GM13976 (cell line): ENCODE measurements around the gene WDFY4.

ENCODE experiments used
- DNase-seq: peaks from one replicate; pipeline ENCODE4 v3.0.0; 2012; ENCODE audit warnings: low spot score
- CTCF ChIP-seq: IDR thresholded peaks from 2 replicates; pipeline ENCODE4 v1.5.1; 2012; ENCODE audit warnings: borderline replicate concordance, mild to moderate bottlenecking; ENCODE audit not compliant: insufficient read depth; ENCODE audit errors: extremely low read depth, missing control alignments, control extremely low read depth
- in situ Hi-C: fragments of 300-500 bp; cut with MboI; formaldehyde crosslinking; loops from one replicate; pipeline ENCODE4 v1.12.0; 2022; ENCODE audit warnings: low sequenced_read_pairs, mixed read lengths, inconsistent platforms; ENCODE audit not compliant: unreplicated experiment

The WDFY4 gene

GRCh38 chr10:48729941-48730457, 45.3 kb downstream of the WDFY4 start:
- no peak for TF ChIP-seq CTCF
- no peak for DNase-seq
- in situ Hi-C loops: no loop called here

GRCh38 chr10:48731141-48731540, 46.5 kb downstream of the WDFY4 start:
- in situ Hi-C loops: no loop called here
- DNase-seq: no peak
- TF ChIP-seq CTCF: no peak

- no peak for DNase-seq
- no peak for TF ChIP-seq CTCF
- in situ Hi-C loops: no loop called here
These were observed 47.0 kb downstream of the WDFY4 start for GRCh38 chr10:48731654-48732053.

GRCh38 chr10:48733329-48733728, 48.7 kb downstream of the WDFY4 start:
- TF ChIP-seq CTCF: no peak
- in situ Hi-C loops: no loop called here

GRCh38 chr10:48735836-48736390, 51.2 kb downstream of the WDFY4 start:
- no peak for DNase-seq
- no peak for TF ChIP-seq CTCF
- in situ Hi-C loops: no loop called here

More at GRCh38 chr10:48733329-48733728, 48.7 kb downstream of the WDFY4 start:
- no peak for DNase-seq

- in situ Hi-C loops: no loop called here
- no peak for TF ChIP-seq CTCF
- DNase-seq: no peak
These were observed 51.9 kb downstream of the WDFY4 start for GRCh38 chr10:48736596-48736995.

GRCh38 chr10:48737886-48738285, 53.2 kb downstream of the WDFY4 start:
- in situ Hi-C loops: no loop called here
- TF ChIP-seq CTCF: no peak
- no peak for DNase-seq
